ENCODE measurements around the gene AP3D1.

DNA sequence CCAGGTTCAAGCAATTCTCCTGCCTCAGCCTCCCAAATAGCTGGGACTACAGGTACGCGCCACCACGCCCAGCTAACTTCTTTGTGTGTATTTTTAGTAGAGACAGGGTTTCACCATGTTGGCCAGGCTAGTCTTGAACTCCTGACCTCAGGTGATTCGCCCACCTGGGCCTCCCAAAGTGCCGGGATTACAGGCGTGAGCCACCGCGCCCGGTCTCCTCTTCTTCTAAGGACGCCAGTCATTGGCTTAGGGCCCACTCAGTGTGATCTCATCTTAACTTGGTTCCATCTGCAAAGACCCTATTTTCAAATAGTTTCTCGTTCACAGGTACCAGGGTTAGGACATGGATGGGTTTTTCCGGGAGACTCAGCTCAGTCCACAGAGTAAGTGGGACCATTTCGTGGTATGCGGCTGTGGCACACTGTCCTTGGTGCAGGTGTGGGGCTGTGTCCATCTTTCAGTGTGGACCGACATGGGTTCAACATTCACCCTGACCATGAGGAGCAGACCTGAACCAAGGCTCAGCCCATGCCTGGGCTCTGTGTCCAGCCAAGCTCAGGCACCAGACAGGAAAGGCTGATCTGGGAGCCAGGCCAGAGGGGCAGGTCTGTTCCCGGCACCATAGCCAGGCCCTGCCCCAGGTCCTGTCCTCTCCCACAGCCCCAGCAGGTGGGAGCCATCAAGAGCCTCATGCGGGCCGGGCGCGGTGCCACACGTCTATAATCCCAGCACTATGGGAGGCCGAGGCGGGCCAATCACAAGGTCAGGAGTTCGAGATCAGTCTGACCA lies 97.6 kb downstream of the AP3D1 start:
- no peak for TF ChIP-seq GATA2 (IDR thresholded peaks at IDR 0.05; ENCODE audit: low read depth, low read length)
- no peak for TF ChIP-seq GATA3 (IDR thresholded peaks at IDR 0.05; ENCODE audit: low read depth, low read length)

Measured in SH-SY5Y (cell line).